HG02759 (cell line): ENCODE results near the gene RHOBTB3.
"Not testable (repeated sequence)": the region's sequence is repeated elsewhere in the genome, so short reads cannot be mapped to it uniquely, and the experiment has no call there.

Experiments used
- ATAC-seq: cut with Tn5 transposase; IDR thresholded peaks from one replicate; pipeline ENCODE4 v1.9.1; 2021; ENCODE audit warnings: mild to moderate bottlenecking, moderate library complexity; ENCODE audit not compliant: unreplicated experiment

RHOBTB3 gene

DNA sequence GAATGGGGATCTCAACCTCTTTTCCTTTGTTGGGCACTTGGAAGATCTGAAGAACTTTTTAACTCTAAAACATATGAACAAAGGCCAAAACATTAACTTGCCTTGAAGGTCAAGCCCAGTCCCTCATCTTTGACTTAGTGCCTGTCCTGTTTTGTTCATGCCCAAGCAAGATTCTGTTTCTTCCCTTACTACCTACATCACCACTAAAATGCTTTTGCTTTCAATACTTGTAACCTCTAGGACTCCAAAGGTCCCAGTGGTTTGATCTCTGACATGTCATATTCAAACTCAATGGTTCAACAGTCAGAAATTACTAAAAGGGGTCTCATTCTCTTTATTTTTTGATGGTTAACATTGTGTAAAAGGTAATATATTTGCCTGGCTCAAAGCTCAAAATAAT lies 67.4 kb downstream of the RHOBTB3 start:
- no peak for ATAC-seq

DNA sequence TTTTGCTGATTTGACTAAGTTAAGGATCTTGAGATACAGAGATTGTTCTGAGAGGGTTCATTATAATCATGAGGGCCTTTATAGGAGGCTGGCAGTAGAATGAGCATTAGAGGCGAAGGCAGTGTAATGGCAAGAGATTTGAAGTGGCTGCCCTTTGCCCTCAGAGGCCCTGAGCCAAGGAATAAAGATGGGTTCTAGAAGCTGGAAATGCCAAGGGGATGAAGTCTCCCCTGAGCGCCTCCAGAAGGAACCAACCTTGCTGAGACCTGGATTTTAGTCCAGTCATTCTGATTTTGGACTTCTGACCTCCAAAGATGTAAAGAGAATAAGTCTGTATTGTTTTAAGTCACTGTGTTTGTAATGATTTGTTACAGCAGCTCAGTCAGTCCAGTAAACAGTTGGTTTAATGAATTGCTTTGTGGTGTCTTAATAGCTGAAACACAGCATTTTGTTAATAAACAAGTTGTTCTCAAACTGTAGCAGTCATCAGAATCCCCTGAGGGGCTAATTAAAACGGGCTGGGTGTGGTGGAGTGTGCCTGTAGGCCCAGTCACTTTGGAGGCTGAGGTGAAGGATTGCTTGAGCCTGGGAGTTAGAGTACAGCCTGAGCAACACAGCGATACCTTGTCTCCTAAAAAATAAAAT lies 68.2 kb downstream of the RHOBTB3 start:
- ATAC-seq: no peak

DNA sequence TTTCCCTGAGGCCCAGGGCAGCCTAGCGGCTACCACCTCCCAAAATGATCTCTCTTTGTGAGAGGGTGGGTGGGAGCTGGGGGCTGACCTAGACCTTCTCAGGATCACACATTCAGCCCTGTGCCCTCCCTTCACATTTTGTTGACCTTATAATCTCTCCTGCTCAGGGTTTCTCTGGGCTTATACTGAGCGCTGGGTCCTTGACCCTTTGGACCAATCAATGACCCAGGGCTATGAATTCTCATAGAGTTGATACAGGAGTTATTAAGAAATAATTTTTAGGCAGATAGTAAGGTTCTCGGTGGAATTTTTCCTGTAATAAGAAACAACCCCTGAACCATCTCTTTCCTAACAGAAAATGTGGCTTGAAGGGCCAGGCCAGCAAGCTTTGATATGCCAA lies 69.4 kb downstream of the RHOBTB3 start:
- no peak for ATAC-seq

DNA sequence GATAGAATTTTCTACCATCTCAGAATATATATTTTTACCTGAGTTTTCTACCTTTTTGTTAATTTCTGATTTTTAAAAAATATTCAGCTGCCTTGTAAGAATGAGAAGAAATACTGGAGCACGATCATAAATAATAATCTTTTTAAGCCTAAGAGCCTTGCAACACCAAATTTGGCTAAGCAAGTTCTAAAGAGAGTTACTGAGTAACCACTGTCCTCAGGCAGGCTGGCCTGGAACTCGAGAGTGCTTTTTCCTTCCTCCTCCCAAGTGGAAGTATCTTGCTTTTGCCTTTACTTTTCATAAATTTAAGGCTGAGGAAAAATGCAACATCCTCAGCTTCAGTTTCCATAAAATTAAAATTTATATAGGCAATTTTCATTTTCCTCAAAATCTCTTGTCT lies 70.4 kb downstream of the RHOBTB3 start:
- ATAC-seq: no peak

DNA sequence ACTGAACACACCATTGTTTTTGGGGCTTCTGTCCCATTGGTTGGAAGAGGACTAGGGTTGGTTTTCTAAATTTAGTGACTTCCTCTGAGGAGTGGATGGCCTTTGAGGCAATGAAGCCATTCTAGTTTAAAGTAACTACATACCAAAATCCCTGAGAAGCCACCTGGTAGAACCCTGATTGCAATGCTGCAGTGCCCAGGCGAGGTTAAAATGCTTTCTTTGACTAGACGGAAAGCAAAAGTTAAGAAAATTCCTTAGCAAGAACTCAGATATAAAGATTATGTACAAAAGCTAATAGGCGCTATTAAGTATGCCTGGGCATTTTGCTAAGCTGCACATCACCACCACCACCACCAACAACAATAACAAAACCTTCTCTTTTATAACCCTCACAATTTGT lies 70.8 kb downstream of the RHOBTB3 start:
- no peak for ATAC-seq

DNA sequence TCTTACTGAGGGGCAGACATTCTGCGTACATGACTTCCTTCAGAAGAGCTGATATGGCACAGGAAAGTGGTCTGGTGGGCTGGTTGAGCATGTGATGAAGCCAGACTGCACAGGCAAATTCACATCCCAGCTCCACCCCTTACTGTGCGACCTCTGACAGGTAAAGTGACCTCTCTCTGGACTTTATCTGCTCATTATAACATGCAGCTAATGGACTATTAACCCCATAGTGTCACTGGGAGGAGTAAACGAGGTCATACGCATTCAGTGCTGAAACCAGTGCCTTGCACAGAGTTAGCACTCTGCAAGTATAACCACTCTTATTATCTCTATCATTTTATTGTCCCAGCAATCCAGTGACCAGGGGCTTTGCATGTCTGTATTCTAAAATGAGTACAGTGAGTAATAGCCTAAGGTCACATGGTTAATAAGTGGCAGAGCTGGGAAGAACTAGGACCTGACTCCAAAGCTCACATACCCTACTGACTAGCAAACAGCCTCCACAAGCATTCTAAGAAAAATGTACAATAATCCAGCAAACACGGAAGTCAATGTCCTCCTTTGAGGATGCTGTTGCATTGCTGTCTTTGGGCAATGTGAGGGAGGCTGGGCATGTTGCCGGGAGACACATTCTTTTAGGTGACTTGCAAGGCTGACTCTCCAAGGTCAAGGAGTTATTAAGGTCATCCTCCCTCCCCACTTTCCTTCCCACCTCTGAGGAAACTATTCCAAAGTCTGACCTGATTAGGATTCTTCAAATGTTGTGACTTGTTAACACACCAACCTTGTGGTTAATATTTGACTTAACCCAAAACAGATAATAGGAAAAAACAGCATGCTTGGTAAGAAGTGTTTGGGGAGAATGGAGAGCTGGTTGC lies 72.4 kb downstream of the RHOBTB3 start:
- no peak for ATAC-seq

DNA sequence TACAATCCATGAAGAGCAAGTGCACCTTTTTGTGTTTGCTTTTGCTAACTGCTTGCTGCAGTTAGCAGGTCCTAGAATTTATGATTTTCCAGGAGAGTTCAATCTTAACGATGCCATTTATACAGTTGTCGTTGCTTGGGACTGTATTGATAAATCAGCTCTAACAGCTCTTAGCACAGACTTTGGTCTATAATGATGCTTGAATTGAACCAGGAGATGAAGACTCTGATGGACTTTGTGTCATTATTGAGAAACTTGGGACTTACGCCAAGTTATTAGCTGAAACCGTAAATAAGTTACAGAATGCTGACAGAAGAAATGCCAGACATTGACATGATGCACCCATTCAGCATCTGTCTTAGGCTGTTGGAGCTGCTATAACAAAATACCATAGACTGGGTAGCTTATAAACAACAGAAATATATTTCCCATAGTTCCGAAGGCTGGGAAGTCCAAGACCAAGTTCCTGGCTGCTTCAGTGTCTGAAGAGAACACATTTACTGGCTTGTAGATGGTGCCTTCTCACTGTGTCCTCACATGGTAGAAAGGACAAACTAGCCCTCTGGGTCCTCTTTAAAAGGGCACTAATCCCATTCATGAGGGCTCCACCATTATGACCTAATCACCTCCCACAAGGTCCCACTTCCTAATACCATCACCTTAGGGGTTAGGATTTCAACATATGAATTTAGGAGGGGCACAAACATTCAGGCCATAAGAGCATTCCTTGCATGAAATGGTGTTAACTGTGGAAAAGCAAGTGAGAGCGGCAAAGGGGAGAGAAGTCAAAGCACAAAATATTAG lies 73.8 kb downstream of the RHOBTB3 start:
- ATAC-seq: no peak

DNA sequence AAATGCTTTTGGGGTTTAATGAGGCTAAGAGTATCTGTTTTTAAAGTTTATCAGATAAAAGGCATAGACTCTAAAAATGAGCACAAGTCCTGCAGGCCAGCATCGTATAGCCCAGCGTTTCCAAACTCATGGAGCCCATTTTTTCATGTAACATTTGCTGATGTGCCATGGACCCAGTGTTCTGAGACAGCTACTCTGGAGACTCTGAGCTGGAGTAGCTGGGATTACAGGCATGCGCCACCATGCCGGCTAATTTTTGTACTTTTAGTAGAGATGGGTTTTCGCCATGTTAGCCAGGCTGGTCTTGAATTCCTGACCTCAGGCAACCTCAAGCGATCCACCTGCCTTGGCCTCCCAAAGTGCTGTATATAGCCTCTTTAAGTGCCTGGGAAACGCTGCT lies 75.6 kb downstream of the RHOBTB3 start:
- no peak for ATAC-seq

DNA sequence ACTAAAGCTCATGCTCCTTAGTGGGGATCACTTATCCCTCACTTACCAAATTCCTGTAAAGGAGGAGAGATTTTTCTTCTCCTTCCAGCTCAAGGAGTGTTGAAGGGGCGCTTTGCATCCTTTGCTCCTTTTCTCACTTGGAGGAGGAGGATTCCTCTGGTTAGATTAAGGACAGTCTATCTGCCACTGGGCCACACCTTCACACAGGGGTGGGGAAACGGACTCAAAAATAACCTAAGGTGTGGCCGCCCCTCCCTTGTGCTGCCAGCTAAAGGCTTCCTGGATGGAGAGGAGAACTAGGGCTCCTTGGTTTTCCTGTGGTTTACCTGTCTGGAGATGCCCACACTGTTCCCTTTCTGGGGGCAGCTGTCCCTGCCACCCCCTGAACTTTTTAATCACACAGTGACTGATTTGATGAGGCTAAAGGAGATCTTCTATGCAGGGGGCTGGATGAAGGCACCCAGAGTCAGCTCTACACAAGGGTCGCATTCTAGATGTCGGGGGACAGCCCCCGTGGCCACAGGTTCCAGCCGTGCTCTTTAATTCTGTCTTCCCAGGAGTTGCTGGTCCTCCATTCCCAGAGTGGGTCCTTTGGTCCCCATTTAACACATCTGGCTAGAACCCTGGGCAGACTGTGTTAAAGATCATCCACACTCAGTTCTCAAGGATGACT lies 77.0 kb downstream of the RHOBTB3 start:
- ATAC-seq: peak; percentile 8

DNA sequence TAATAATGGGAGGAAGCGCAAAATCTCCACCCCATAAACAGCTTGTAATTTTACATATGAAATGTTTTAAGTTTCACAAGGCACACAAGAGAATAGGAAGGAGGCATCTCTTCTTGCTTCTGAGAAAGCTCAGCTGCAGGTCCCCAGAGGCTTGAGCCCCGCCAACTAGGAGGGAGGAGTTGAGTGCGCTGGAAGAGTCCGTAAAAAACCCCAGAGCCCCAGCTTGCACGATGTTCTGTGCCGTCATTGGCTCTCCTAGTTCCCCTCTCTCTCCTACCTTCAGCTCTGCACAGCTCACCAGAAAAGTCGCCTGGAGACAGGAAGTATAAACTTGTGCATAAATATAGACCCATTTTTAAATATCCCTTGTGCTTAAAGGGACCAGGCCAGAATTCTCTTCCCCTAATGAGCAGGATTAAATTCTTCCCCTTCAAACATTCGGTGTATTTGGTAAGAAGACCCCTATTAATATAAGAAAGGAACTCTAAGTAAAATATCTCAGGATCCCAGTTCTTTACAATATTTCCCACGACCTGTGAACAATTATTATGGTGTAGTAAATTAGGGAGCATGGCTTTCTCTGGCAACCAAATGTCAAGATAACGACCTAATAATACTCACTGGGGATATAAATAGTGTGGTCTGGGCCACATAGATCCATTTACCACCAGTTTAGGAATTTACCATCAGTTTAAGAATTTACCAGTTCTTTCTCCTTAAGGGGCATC lies 77.7 kb downstream of the RHOBTB3 start:
- peak; percentile 99 for ATAC-seq

DNA sequence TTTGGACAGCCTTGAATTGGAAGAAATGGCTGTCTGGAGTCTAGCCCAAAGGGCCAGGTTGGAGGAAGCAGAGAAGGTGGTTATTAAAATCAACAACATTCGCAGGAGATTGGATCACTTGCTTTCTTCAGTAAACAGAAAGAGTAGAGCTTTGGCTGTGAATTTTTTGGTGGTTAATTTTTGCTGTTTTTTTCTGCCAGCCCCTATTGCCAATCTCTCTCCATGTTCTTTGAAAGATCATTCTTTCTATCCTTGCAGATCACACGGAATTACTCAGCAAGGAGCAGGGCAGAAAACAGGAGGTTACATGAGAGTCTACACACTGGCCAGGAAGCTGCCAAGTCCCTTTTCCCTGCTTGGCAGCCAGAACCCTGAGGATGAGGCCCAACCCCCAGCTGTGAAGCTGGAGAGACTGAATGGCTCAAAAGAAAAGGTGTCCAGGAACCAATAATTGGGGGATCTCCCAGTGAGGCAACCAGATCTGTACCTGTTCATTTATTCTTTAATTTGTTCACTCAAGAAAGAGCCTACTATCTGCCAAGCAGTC lies 78.4 kb downstream of the RHOBTB3 start:
- ATAC-seq: no peak

DNA sequence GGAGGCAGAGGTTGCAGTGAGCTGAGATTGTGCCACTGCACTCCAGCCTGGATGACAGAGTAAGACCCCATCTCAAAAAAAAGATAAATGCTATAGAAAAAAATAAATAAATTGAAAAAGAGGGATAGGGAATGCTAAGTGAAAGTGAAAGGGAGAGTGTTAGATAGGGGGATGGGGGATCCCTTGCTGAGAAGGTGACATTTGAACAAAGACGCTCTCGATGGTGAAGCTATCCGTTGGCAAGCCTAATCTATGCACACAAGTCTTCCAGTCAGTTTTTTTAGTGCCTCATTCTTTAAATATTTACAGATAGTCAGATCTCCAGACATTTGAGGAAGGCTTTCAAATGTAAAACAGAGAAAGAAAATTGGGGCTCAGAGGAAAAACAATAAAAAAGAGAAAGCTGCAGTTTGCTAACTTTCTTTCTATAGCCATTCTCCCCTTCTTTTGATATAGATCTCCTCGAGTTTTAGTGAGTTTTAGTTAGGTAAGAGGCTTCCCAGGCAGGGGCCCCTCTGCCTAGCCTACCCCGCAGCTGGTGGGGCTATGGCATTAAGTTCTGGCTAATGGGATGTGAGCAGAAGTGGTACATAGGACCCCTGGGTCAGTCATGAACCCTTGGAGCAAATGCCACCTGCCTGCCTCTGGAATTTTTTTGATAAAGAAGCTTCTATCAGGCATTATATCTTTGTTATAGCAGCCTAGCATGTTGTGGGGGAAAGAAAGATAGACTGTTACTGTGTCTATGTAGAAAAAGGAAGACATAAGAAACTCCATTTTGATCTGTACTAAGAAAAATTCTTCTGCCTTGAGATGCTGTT lies 79.4 kb downstream of the RHOBTB3 start:
- no peak for ATAC-seq

DNA sequence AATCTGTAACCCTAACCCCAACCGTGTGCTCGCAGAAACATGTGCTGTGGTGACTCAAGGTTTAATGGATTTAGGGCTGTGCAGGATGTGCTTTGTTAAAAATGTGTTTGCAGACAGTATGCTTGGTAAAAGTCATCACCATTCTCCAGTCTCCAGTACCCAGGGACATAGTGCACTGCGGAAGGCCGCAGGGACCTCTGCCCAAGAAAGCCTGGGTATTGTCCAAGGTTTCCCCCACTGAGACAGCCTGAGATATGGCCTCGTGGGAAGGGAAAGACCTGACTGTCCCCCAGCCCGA lies 79.9 kb downstream of the RHOBTB3 start:
- ATAC-seq: not testable (repeated sequence)

DNA sequence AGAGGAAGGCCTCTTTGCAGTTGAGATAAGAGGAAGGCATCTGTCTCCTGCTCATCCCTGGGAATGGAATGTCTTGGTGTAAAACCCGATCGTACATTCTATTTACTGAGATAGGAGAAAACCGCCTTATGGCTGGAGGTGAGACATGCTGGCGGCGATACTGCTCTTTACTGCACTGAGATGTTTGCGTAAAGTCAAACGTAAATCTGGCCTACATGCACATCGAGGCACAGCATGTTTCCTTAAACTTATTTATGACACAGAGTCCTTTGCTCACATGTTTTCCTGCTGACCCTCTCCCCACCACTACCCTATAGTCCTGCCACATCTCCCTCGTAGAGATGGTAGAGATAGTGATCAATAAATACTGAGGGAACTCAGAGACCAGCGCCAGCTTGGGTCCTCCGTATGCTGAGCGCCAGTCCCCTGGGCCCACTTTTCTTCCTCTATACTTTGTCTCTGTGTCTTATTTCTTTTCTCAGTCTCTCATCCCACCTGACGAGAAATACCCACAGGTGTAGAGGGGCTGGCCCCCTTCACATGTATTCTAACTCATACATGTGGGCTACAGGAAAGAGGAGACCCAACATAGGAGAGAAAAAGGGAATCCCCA lies 80.4 kb downstream of the RHOBTB3 start:
- not testable (repeated sequence) for ATAC-seq

DNA sequence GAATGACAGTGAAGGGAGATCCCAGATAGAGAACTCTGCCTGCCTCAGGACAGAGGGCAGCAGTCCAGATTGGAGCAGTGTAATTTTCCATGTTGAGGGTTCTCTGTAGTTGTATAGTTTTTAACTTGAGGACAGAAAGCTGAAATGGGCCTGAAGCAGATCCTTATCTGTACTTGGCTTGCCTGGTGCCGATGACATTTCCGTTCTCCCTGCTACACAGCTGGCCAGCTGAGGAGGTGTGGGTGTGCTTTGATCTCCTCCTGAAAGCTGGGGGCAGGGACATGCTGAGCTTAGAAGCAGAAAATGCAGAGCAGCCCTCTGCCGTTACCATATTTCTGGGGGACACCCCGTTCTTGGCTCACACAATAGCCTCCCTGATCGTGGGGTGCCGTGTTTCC lies 80.9 kb downstream of the RHOBTB3 start:
- ATAC-seq: no peak

DNA sequence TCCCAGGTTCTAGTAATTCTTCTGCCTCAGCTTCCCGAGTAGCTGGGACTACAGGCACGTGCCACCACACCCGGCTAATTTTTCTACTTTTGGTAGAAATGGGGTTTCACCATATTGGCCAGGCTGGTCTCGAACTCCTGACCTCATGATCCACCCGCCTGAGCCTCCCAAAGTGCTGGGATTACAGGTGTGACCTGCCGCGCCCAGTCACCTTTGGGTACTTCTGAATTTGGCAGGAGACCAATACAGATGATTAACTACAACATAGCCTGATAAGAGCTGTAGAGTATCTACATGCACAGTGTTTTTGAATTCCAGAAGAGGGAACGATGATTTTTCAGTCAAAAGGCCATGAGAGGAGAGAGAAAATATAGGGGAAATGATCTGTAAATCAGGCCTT lies 81.9 kb downstream of the RHOBTB3 start:
- ATAC-seq: not testable (repeated sequence)

DNA sequence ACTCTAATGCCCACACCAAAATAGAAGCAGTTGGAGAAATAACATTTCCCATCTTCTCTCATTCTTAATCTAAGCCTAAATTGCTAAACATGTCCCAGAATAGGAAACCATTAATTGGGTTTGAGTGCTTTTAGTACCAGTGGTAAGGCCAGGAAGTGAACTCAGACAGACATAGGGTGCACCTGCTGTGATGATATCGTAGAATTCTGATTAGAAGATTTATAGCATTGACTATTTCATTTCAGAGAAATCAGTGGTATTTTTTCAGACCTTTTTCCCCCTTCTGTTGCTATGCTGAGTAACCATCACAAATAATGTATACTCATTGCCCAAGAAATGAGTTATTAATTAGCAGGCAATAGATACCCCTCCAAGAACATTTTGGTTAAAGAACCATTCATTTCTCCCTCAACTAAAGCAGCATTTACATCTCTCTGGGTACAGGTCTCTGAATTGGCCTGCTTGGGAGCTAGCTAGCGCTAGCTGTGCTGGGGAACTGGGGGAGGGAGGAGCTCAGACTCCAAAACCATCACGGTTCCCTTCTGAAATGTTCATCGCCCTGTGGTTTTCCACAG lies 84.1 kb downstream of the RHOBTB3 start:
- ATAC-seq: no peak

DNA sequence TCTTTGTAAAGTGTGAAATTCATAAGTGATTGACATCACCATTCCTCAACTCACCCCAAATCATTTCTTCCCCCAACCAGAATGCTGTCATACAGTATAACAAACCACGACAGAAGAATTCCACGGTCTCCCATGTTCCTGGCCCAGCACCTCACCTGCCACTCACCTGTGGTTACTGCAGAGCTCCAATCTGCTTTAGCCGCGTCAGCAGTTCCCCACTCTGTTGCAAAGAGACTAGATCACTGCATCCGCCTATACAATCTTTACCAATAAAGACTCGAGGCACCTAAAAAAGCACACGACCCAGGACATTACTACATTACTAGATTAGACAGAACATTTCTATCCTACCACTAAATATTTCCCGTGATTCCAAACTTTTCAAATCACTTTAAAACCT lies 85.2 kb downstream of the RHOBTB3 start:
- no peak for ATAC-seq

DNA sequence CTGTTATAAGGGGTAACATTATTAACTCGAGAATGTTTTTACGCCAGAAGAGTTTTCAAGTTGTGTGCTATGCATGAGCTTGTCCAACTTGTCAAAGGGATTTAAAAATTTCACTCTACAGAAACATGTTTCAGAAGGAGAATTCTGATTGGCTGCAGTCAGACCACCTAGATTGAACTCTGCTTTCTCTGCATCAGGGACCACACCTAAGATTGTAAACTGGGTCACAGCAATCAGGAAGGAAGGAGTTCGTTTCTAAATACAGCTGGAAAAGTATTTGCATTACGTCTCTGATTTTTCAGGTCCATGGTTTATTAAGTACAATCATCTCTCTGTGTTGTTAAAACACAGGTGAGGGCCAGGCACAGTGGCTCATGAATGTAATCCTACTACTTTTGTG lies 85.6 kb downstream of the RHOBTB3 start:
- no peak for ATAC-seq
